BJ (cell line): ENCODE results near the gene MR1. TPM values are rescaled to one million over a fixed set of nuclear protein-coding genes. Genes with fewer than 3 reads are reported as not detected.

ENCODE experiments used
- CTCF ChIA-PET: fragments of 350-600 bp; formaldehyde crosslinking; extraction: SDS; loops from one replicate; lab custom pipeline; 2021; ENCODE audit warnings: antibody characterized with exemption, inconsistent platforms; lab: Yijun Ruan, JAX
- POLR2A ChIA-PET: fragments of 300-600 bp; sonication (Branson Sonifier 250); formaldehyde crosslinking; extraction: SDS; loops from one replicate; lab custom pipeline; 2021; ENCODE audit warnings: antibody characterized with exemption; lab: Charles Lee
- DNase-seq: peaks from one replicate; pipeline ENCODE4 v3.0.0-alpha.2; 2011; ENCODE audit warnings: low read depth
- H3K27me3 ChIP-seq: 2 replicates; pipeline ENCODE4 v1.6.0; 2011; ENCODE audit warnings: low read length; ENCODE audit not compliant: control insufficient read depth, insufficient read depth
- H3K36me3 ChIP-seq: 2 replicates; pipeline ENCODE4 v1.5.1; 2011; ENCODE audit warnings: low read length; ENCODE audit not compliant: control insufficient read depth, insufficient read depth
- H3K4me3 ChIP-seq: 2 replicates; pipeline ENCODE4 v1.5.1; 2011; ENCODE audit warnings: low read depth, mild to moderate bottlenecking, control low read depth, low read length
- CTCF ChIP-seq: IDR thresholded peaks from 2 replicates; pipeline ENCODE4 v1.5.1; 2011; ENCODE audit warnings: low read depth, mild to moderate bottlenecking, control low read depth, inconsistent platforms, low read length, moderate library complexity; ENCODE audit not compliant: insufficient read depth
- polyA plus RNA-seq: library from polyadenylated mRNA; depleted of rRNA; stranded (reverse); fragments of >200 nt; gene quantifications from 2 replicates; pipeline ENCODE4 v1.2.3, GENCODE V29; 2011

The MR1 gene
- polyA plus RNA-seq, 1 experiment = 25.0 TPM

- H3K27me3 ChIP-seq = no peaks in the 10 kb centered on the region
- H3K4me3 ChIP-seq = no peak overlapping the region
- ChIA-PET POLR2A (no interaction called here), CTCF (interaction anchor here (0.7 to 10.3 kb wide), 4 partner anchors 9 to 57 kb away, joined by 3 to 111 read pairs (median 8); no protein-coding TSS in a partner anchor)
- no peak for TF ChIP-seq CTCF
- no peak for DNase-seq
- peaks cover 2% of the 10 kb centered on the region; the same call in 1 of the 2 replicates for H3K36me3 ChIP-seq
Observed at GRCh38 chr1:181095260-181095659, 61.5 kb downstream of the MR1 start.

GRCh38 chr1:181095763-181096184 lies 62.0 kb downstream of the MR1 start:
- Histone ChIP-seq H3K4me3 (no peak overlapping the region), H3K36me3 (peaks cover 2% of the 10 kb centered on the region; the same call in 1 of the 2 replicates), H3K27me3 (no peaks in the 10 kb centered on the region)
- CTCF ChIA-PET = interaction anchor here (0.6 to 10.3 kb wide), 7 partner anchors 8 to 467 kb away, joined by 3 to 111 read pairs (median 3); no protein-coding TSS in a partner anchor
- no peak for DNase-seq
- POLR2A ChIA-PET = interaction anchor here (0.5 to 1.9 kb wide), 3 partner anchors 10 to 46 kb away, joined by 3 to 12 read pairs (median 9); no protein-coding TSS in a partner anchor
- TF ChIP-seq CTCF = no peak

- no peak overlapping the region for H3K4me3 ChIP-seq
- ChIA-PET POLR2A (interaction anchor here (1.0 to 1.9 kb wide), 3 partner anchors 8 to 39 kb away, joined by 6 to 12 read pairs (median 9); no protein-coding TSS in a partner anchor), CTCF (interaction anchor here (0.6 to 10.3 kb wide), 4 partner anchors 30 to 332 kb away, joined by 3 to 111 read pairs (median 8); no protein-coding TSS in a partner anchor)
- no peaks in the 10 kb centered on the region for H3K27me3 ChIP-seq
- TF ChIP-seq CTCF = no peak
- peaks cover 2% of the 10 kb centered on the region; the same call in 1 of the 2 replicates for H3K36me3 ChIP-seq
- DNase-seq = no peak
Observed at GRCh38 chr1:181097242-181097641, 63.5 kb downstream of the MR1 start.

GRCh38 chr1:181099152-181100014 lies 65.6 kb downstream of the MR1 start:
- TF ChIP-seq CTCF = no peak
- Histone ChIP-seq H3K27me3 (no peaks in the 10 kb centered on the region), H3K4me3 (no peak overlapping the region), H3K36me3 (no peaks in the 10 kb centered on the region)
- POLR2A ChIA-PET = interaction anchor here (0.6 kb wide), 2 partner anchors 8 to 599 kb away, joined by 5 read pairs; no protein-coding TSS in a partner anchor
- no peak for DNase-seq
- CTCF ChIA-PET = interaction anchor here (0.6 to 10.3 kb wide), 4 partner anchors 9 to 43 kb away, joined by 3 to 111 read pairs (median 8); no protein-coding TSS in a partner anchor
